ENCODE measurements around the gene HDLBP. TPM values are rescaled to one million over a fixed set of nuclear protein-coding genes. Genes with fewer than 3 reads are reported as not detected.
A peak's percentile ranks its signal among the peaks of the same experiment; 100 is the strongest.
"Not testable (repeated sequence)": the region's sequence is repeated elsewhere in the genome, so short reads cannot be mapped to it uniquely, and the experiment has no call there.

Gene HDLBP
- total and polyA plus RNA-seq, 10 donors: 46.1 to 333 (median 244) TPM

- Histone ChIP-seq H3K27ac (peak overlapping the region in 4 of 8 donors; percentile 5 to 26 (median 10)), H3K36me3 (peaks cover 0 to 9% (median 0%) of the 10 kb centered on the region in 6 donors), H3K4me1 (peaks cover 0 to 21% (median 7%) of the 10 kb centered on the region in 6 donors), H3K9me3 (peaks cover 0 to 7% (median 0%) of the 10 kb centered on the region in 8 donors), H3K27me3 (replicated peaks in 1 of 7) (no peaks in the 10 kb centered on the region), H3K4me3 (no peak overlapping the region)
- DNase-seq: no peak
- 55 to 76% (median 57%) methylated on average over 3 of the region's 3 CpGs for WGBS, 5 donors
- intact Hi-C loops (cut with DNase I; ENCODE audit: low total_unique reads): loop anchor here (10.0 kb wide), 1 partner anchor 55 kb away; no protein-coding TSS in a partner anchor
- TF ChIP-seq POLR2A (IDR thresholded peaks at IDR 0.05) (no peak), POLR2AphosphoS5 (IDR thresholded peaks at IDR 0.05) (no peak)
Observed at GRCh38 chr2:241279828-241280227, 35.6 kb downstream of the HDLBP start.

GRCh38 chr2:241279413-241279812 lies 36.1 kb downstream of the HDLBP start:
- DNase-seq: no peak
- H3K4me3 ChIP-seq: no peak overlapping the region
- H3K27me3 ChIP-seq (replicated peaks in 1 of 7): no peaks in the 10 kb centered on the region
- TF ChIP-seq CTCF (IDR thresholded peaks at IDR 0.05 in 8 of 11, conservative IDR thresholded peaks at IDR 0.05 in 3 of 11) (no peak), POLR2A (IDR thresholded peaks at IDR 0.05) (no peak)
- peaks cover 0 to 7% (median 0%) of the 10 kb centered on the region in 6 donors for H3K36me3 ChIP-seq
- 65 to 76% (median 72%) methylated on average over 8 of the region's 8 CpGs for WGBS, 5 donors
- peak overlapping the region in 2 of 8 donors; percentile 8 to 26 for H3K27ac ChIP-seq
- intact Hi-C loops (cut with DNase I; ENCODE audit: low total_unique reads): loop anchor here (10.0 kb wide), 1 partner anchor 55 kb away; no protein-coding TSS in a partner anchor
- H3K4me1 ChIP-seq: peaks cover 0 to 25% (median 8%) of the 10 kb centered on the region in 6 donors
- H3K9me3 ChIP-seq: peaks cover 0 to 7% (median 0%) of the 10 kb centered on the region in 8 donors

GRCh38 chr2:241278306-241278705 lies 37.2 kb downstream of the HDLBP start:
- peaks cover 0 to 36% (median 14%) of the 10 kb centered on the region in 6 donors for H3K4me1 ChIP-seq
- not testable (repeated sequence) for H3K27me3 ChIP-seq (replicated peaks in 1 of 7); H3K36me3 ChIP-seq; H3K27ac ChIP-seq; DNase-seq; H3K4me3 ChIP-seq; H3K9me3 ChIP-seq
- intact Hi-C loops (cut with DNase I; ENCODE audit: low total_unique reads): loop anchor here (10.0 kb wide), 1 partner anchor 56 kb away; no protein-coding TSS in a partner anchor
- 95 to 97% (median 97%) methylated on average over 7 of the region's 7 CpGs for WGBS, 5 donors

- Histone ChIP-seq H3K27ac (no peak overlapping the region), H3K4me1 (peaks cover 4 to 50% (median 27%) of the 10 kb centered on the region in 6 donors), H3K36me3 (peaks cover 0 to 4% (median 0%) of the 10 kb centered on the region in 6 donors), H3K4me3 (no peak overlapping the region), H3K9me3 (peaks cover 0 to 7% (median 0%) of the 10 kb centered on the region in 8 donors), H3K27me3 (replicated peaks in 1 of 7) (no peaks in the 10 kb centered on the region)
- intact Hi-C loops (cut with DNase I; ENCODE audit: low total_unique reads): loop anchor here (10.0 kb wide), 1 partner anchor 59 kb away; no protein-coding TSS in a partner anchor
- 93 to 100% (median 98%) methylated on average over 1 of the region's 1 CpG for WGBS, 5 donors
- no peak for TF ChIP-seq CTCF (IDR thresholded peaks at IDR 0.05 in 8 of 11, conservative IDR thresholded peaks at IDR 0.05 in 3 of 11)
- TF ChIP-seq POLR2AphosphoS5 (IDR thresholded peaks at IDR 0.05): no peak
- no peak for TF ChIP-seq POLR2A (IDR thresholded peaks at IDR 0.05)
- no peak for DNase-seq
Observed at GRCh38 chr2:241275910-241276309, 39.6 kb downstream of the HDLBP start.

GRCh38 chr2:241275504-241275903 lies 40.0 kb downstream of the HDLBP start:
- Histone ChIP-seq H3K27me3 (replicated peaks in 1 of 7) (no peaks in the 10 kb centered on the region), H3K27ac (no peak overlapping the region), H3K4me3 (no peak overlapping the region), H3K36me3 (peaks cover 0 to 4% (median 0%) of the 10 kb centered on the region in 6 donors), H3K4me1 (peaks cover 8 to 50% (median 31%) of the 10 kb centered on the region in 6 donors), H3K9me3 (peaks cover 0 to 7% (median 0%) of the 10 kb centered on the region in 8 donors)
- TF ChIP-seq CTCF (IDR thresholded peaks at IDR 0.05 in 8 of 11, conservative IDR thresholded peaks at IDR 0.05 in 3 of 11) (no peak), POLR2AphosphoS5 (IDR thresholded peaks at IDR 0.05) (no peak), POLR2A (IDR thresholded peaks at IDR 0.05) (no peak)
- 92 to 98% (median 97%) methylated on average over 1 of the region's 1 CpG for WGBS, 5 donors
- intact Hi-C loops (cut with DNase I; ENCODE audit: low total_unique reads): loop anchor here (10.0 kb wide), 1 partner anchor 59 kb away; no protein-coding TSS in a partner anchor
- no peak for DNase-seq

Measured in spleen (tissue), 11 donors.